Measurements from ENCODE around the gene MAMSTR. TPM values are rescaled to one million over a fixed set of nuclear protein-coding genes. Genes with fewer than 3 reads are reported as not detected.
A peak's percentile ranks its signal among the peaks of the same experiment; 100 is the strongest.

MAMSTR gene
- total RNA-seq, 1 experiment from 2014 or later, result 0.18 TPM

- Histone ChIP-seq H3K4me2 (ENCODE audit: low read length) (peak overlapping the region; percentile 91), H3K4me3 (ENCODE audit: low read length) (peak overlapping the region; percentile 70), H4K20me1 (ENCODE audit: low read length) (no peaks in the 10 kb centered on the region), H3K9ac (ENCODE audit: low read length) (peak overlapping the region; percentile 72), H3K27me3 (ENCODE audit: low read length) (no peaks in the 10 kb centered on the region), H3F3A (ENCODE audit: low read length, unreplicated experiment) (no peaks in the 10 kb centered on the region), H2AFZ (ENCODE audit: low read length) (peak overlapping the region; percentile 63; the same call in 1 of the 2 replicates), H3K9me2 (replicated peaks; ENCODE audit: low read length) (no peaks in the 10 kb centered on the region), H3K4me1 (ENCODE audit: insufficient read depth, low read length) (no peaks in the 10 kb centered on the region; the same call in 1 of the 2 replicates), H3K36me3 (ENCODE audit: low read depth, low read length) (no peaks in the 10 kb centered on the region), H3K27ac (ENCODE audit: low read length) (no peak overlapping the region), H3K9me3 (ENCODE audit: low read length) (no peaks in the 10 kb centered on the region), H3K79me2 (ENCODE audit: low read length) (peaks cover 9% of the 10 kb centered on the region)
- intact Hi-C loops (cut with micrococcal nuclease), result loop anchor here (1.0 to 5.0 kb wide), 2 partner anchors 38 to 69 kb away; partner anchors contain the start of gene CA11
- ATAC-seq (no peak), DNase-seq (no peak)
- TF ChIP-seq EZH2 (IDR thresholded peaks at IDR 0.05; ENCODE audit: low read length, unreplicated experiment), result no peak
- no peak for TF ChIP-seq CTCF (conservative IDR thresholded peaks at IDR 0.05; ENCODE audit: low read depth, low read length)
- ChIA-PET POLR2A (ENCODE audit: unreplicated experiment) (no interaction called here), CTCF (no interaction called here)
- BruUV-seq (replicated peaks), result no TSS peak
Observed at GRCh38 chr19:48714759-48715675, 4.5 kb downstream of the MAMSTR start.

DNA sequence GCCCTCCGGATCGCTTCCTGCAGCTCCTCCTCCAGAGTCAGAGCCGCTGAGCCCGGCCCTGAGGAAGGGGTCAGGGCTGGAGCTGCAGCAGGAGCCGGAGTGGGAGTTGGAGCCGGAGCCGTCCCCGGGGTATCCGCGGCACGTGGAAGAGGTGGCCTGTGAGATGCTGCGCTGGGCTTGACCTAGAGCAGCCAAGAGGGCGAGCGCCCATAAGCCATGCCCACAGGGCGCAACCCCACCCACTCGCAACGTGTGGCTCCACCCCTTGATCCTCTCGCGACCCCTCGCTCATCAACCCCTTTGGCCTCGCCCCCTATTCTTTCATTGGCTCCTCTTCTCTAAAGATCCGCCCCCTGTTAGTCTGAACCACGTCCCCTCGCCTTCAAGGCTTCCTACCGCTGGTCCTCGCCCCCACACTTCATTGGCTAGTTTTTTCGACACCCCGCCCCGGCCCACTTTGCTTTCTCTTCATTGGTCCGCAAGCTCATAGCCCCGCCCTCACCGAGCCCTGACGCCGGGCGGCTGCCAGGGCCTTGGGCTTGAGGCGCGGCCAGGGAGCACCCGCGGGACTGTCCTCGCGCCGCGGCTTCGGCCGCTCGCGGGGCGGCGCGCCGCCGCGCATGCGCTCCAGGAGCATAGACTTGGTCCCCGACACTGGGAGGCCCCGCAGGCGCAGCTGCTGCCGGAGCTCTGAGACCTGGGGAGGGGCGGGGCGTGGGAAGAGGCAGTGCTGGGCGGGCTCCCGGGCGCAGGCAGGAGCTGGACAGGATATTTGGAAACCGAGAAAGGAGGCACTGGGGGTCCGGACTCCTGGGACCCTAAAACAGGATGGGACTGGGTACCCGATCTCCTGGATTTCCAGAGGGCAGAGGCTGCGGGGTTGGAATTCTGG lies 5.4 kb downstream of the MAMSTR start:
- Histone ChIP-seq H3K9ac (ENCODE audit: low read length) (peak overlapping the region; percentile 72), H4K20me1 (ENCODE audit: low read length) (no peaks in the 10 kb centered on the region), H3K4me2 (ENCODE audit: low read length) (peak overlapping the region; percentile 91), H3K4me3 (ENCODE audit: low read length) (peak overlapping the region; percentile 91), H3K36me3 (ENCODE audit: low read depth, low read length) (no peaks in the 10 kb centered on the region), H3K4me1 (ENCODE audit: insufficient read depth, low read length) (no peaks in the 10 kb centered on the region; the same call in 1 of the 2 replicates), H3K79me2 (ENCODE audit: low read length) (peaks cover 9% of the 10 kb centered on the region), H3F3A (ENCODE audit: low read length, unreplicated experiment) (no peaks in the 10 kb centered on the region), H3K9me2 (replicated peaks; ENCODE audit: low read length) (no peaks in the 10 kb centered on the region), H3K27me3 (ENCODE audit: low read length) (no peaks in the 10 kb centered on the region), H3K27ac (ENCODE audit: low read length) (no peak overlapping the region), H3K9me3 (ENCODE audit: low read length) (no peaks in the 10 kb centered on the region), H2AFZ (ENCODE audit: low read length) (peak overlapping the region; percentile 89)
- ATAC-seq, result peak; percentile 89
- TF ChIP-seq EZH2phosphoT487 (IDR thresholded peaks at IDR 0.05; ENCODE audit: borderline replicate concordance, low read length), result peak; percentile 83
- no peak for TF ChIP-seq CTCF (conservative IDR thresholded peaks at IDR 0.05; ENCODE audit: low read depth, low read length)
- CTCF ChIA-PET, result interaction anchor here (1.3 kb wide), 1 partner anchor 14 kb away, joined by 4 read pairs; no protein-coding TSS in a partner anchor
- POLR2A ChIA-PET (ENCODE audit: unreplicated experiment), result interaction anchor here (0.5 to 0.6 kb wide), 2 partner anchors 68 to 69 kb away, joined by 3 read pairs; no protein-coding TSS in a partner anchor
- no TSS peak for BruUV-seq (replicated peaks)
- peak; percentile 97 for DNase-seq
- intact Hi-C loops (cut with micrococcal nuclease), result loop anchor here (1.0 to 5.0 kb wide), 2 partner anchors 37 to 68 kb away; partner anchors contain the start of gene CA11

Data from PC-3 (cell line).